OCI-LY7 (cell line): ENCODE measurements around the gene ARHGEF26. TPM values are rescaled to one million over a fixed set of nuclear protein-coding genes. Genes with fewer than 3 reads are reported as not detected.

Source experiments
- BruUV-seq: library from RNA; stranded (reverse); fragments of 400-500 nt; replicated peaks from 2 replicates; lab custom pipeline; 2021; lab: Mats Ljungman, UMichigan
- CTCF ChIA-PET: fragments of 300-600 bp; sonication (Branson Sonifier 250); formaldehyde crosslinking; loops from one replicate; lab custom pipeline; 2022; ENCODE audit warnings: antibody characterized with exemption; ENCODE audit not compliant: unreplicated experiment; lab: Charles Lee
- POLR2A ChIA-PET: fragments of 300-600 bp; sonication (Branson Sonifier 250); formaldehyde crosslinking; loops from one replicate; lab custom pipeline; 2022; ENCODE audit warnings: antibody characterized with exemption; lab: Charles Lee
- DNase-seq: peaks from one replicate; pipeline ENCODE4 v3.0.0-alpha.2; 2015; ENCODE audit warnings: low spot score
- H2AFZ ChIP-seq: fragments of 200-600 bp; sonication (generic), shearing (Covaris generic); 2 replicates; pipeline ENCODE4 v1.6.1; 2014; ENCODE audit warnings: mild to moderate bottlenecking, antibody characterized with exemption, low read length, moderate library complexity
- H3K27ac ChIP-seq: fragments of 200-600 bp; sonication (generic); 2 replicates; pipeline ENCODE4 v1.5.1; 2014; ENCODE audit warnings: mixed run types, low read depth, mild to moderate bottlenecking, moderate library complexity, low read length, inconsistent platforms; ENCODE audit not compliant: poor library complexity, severe bottlenecking
- H3K36me3 ChIP-seq: fragments of 200-600 bp; sonication (generic); 2 replicates; pipeline ENCODE4 v1.6.1; 2014; ENCODE audit warnings: mild to moderate bottlenecking, antibody characterized with exemption, low read length, moderate library complexity, mixed read lengths; ENCODE audit not compliant: insufficient read depth
- H3K4me1 ChIP-seq: fragments of 200-600 bp; sonication (generic); 2 replicates; pipeline ENCODE4 v1.5.1; 2014; ENCODE audit warnings: mild to moderate bottlenecking, low read length; ENCODE audit not compliant: insufficient read depth, poor library complexity, severe bottlenecking
- H3K4me2 ChIP-seq: fragments of 200-600 bp; sonication (generic); 2 replicates; pipeline ENCODE4 v1.6.1; 2014; ENCODE audit warnings: mild to moderate bottlenecking, low read length
- H3K4me3 ChIP-seq: fragments of 200-600 bp; sonication (generic); 2 replicates; pipeline ENCODE4 v1.5.1; 2014; ENCODE audit warnings: mild to moderate bottlenecking, low read depth, low read length; ENCODE audit not compliant: poor library complexity, severe bottlenecking
- H3K79me2 ChIP-seq: fragments of 200-600 bp; sonication (generic); 2 replicates; pipeline ENCODE4 v1.6.1; 2016; ENCODE audit warnings: low read depth, mild to moderate bottlenecking, low read length, moderate library complexity, mixed read lengths; ENCODE audit not compliant: insufficient read depth
- H3K9me2 ChIP-seq: fragments of 200-600 bp; sonication (generic); 2 replicates; pipeline ENCODE4 v1.6.1; 2016; ENCODE audit warnings: mild to moderate bottlenecking, low read length, mixed read lengths; ENCODE audit not compliant: insufficient read depth
- H3K9me3 ChIP-seq: fragments of 200-600 bp; sonication (generic); 2 replicates; pipeline ENCODE4 v1.6.1; 2014; ENCODE audit warnings: mild to moderate bottlenecking, mixed run types, low read length, mixed read lengths
- H4K20me1 ChIP-seq: fragments of 200-600 bp; sonication (generic); 2 replicates; pipeline ENCODE4 v1.6.1; 2014; ENCODE audit warnings: mild to moderate bottlenecking, antibody characterized with exemption, low read length, moderate library complexity, mixed read lengths; ENCODE audit not compliant: insufficient read depth
- EZH2phosphoT487 ChIP-seq: fragments of 200-600 bp; sonication (generic); IDR thresholded peaks from 2 replicates; pipeline ENCODE4 v1.6.1; 2018; ENCODE audit warnings: low read depth, borderline replicate concordance, mild to moderate bottlenecking, mixed run types, antibody characterized with exemption, low read length, moderate library complexity, mixed read lengths
- intact Hi-C: fragments of 100-400 bp; cut with micrococcal nuclease; formaldehyde crosslinking; loops from one replicate; pipeline ENCODE4 v1.10.0; 2022; ENCODE audit not compliant: unreplicated experiment
- total RNA-seq, 2 experiments: library from RNA; depleted of rRNA in 1 of 2; stranded (reverse); fragments of >200 nt in 1 of 2; shearing (Covaris generic) in 1 of 2; gene quantifications; 2 replicates each; pipeline ENCODE4 v1.2.3, GENCODE V29; 2014 to 2022
- TF ChIP-seq, protein P1 (sequence below): fragments of 200-600 bp; sonication (generic); conservative IDR thresholded peaks from 2 replicates; pipeline ENCODE4 v1.5.1; 2014; ENCODE audit warnings: mild to moderate bottlenecking, antibody characterized with exemption, low read length, moderate library complexity, mixed read lengths

ARHGEF26 gene
- total RNA-seq, 2 experiments from 2014 or later = 0.11 to 0.35 TPM

DNA sequence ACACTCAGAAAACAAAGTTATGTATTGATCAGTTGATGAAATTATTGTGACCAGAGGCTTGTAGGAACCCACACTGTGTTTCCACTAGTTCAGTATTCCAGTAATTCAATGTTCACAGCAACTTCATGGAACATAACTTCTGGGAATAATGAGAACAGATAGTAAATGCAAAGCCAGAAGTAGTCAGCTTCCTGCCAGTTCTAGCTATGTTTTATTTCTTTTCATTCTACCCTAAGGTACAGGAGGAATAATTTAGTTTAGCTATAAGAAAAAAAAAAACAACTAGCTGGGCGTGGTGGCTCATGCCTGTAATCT, 48.6 kb downstream of the ARHGEF26 start:
- no peak for DNase-seq
- POLR2A ChIA-PET = interaction anchor here (0.5 to 1.0 kb wide), 2 partner anchors 35 to 916 kb away, joined by 3 read pairs; no protein-coding TSS in a partner anchor
- Histone ChIP-seq H3K4me2 (no peak overlapping the region), H3K27ac (no peak overlapping the region), H3K4me3 (no peak overlapping the region), H3K4me1 (no peaks in the 10 kb centered on the region), H3K36me3 (no peaks in the 10 kb centered on the region), H3K79me2 (no peaks in the 10 kb centered on the region), H2AFZ (no peak overlapping the region), H4K20me1 (no peaks in the 10 kb centered on the region), H3K9me3 (no peaks in the 10 kb centered on the region), H3K9me2 (no peaks in the 10 kb centered on the region)
- intact Hi-C loops = no loop called here
- BruUV-seq = no TSS peak
- CTCF ChIA-PET = no interaction called here
- TF ChIP-seq, protein P1, sequence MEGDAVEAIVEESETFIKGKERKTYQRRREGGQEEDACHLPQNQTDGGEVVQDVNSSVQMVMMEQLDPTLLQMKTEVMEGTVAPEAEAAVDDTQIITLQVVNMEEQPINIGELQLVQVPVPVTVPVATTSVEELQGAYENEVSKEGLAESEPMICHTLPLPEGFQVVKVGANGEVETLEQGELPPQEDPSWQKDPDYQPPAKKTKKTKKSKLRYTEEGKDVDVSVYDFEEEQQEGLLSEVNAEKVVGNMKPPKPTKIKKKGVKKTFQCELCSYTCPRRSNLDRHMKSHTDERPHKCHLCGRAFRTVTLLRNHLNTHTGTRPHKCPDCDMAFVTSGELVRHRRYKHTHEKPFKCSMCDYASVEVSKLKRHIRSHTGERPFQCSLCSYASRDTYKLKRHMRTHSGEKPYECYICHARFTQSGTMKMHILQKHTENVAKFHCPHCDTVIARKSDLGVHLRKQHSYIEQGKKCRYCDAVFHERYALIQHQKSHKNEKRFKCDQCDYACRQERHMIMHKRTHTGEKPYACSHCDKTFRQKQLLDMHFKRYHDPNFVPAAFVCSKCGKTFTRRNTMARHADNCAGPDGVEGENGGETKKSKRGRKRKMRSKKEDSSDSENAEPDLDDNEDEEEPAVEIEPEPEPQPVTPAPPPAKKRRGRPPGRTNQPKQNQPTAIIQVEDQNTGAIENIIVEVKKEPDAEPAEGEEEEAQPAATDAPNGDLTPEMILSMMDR = no peak
- no peak for TF ChIP-seq EZH2phosphoT487

DNA sequence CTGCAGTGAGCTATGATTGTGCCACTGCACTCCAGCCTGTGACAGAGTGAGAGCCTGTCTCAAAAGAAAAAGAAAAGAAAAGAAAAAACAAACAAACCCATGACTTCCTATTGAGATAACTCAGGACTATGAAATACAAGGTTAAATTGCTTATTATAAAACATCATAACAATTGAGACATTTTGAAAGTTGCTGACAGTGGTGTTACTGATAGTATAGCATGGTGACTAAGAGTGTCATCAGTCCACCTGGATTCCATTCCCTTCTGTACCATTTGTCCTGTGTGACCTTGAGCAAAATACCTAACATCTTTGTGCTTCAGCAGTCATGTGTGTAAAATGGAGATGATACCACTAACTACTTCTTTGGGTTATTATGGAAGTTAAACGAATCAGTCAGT, 49.1 kb downstream of the ARHGEF26 start:
- no peak for DNase-seq

DNA sequence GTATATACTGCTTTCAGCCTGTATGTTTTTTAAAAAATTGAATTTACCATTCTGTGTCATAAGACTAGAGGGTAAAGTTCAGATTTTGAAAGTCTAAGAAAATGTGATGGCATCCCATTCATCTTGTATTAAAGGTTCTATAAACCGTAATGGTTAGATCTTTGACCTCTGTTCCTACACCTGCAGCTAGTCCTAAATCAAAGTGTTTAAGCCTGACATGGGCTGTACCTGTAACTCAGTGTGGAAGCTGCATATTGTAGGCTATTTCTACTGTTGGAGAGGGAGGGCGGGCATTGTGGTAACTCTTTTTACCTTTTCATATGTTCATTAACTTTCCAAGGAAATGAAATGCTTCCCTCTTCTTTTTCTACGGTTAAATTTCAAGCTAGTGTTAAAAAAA, 53.9 kb downstream of the ARHGEF26 start:
- Histone ChIP-seq H2AFZ (no peak overlapping the region), H3K9me2 (no peaks in the 10 kb centered on the region), H3K36me3 (no peaks in the 10 kb centered on the region), H3K9me3 (no peaks in the 10 kb centered on the region), H3K27ac (no peak overlapping the region), H3K4me1 (no peaks in the 10 kb centered on the region), H4K20me1 (no peaks in the 10 kb centered on the region), H3K4me2 (no peak overlapping the region), H3K4me3 (no peak overlapping the region), H3K79me2 (no peaks in the 10 kb centered on the region)
- intact Hi-C loops = no loop called here
- POLR2A ChIA-PET = no interaction called here
- TF ChIP-seq, protein P1 = no peak
- TF ChIP-seq EZH2phosphoT487 = no peak
- no peak for DNase-seq
- CTCF ChIA-PET = no interaction called here
- no TSS peak for BruUV-seq

More for the DNA sequence above, 49.1 kb downstream of the ARHGEF26 start:
- H3K27ac ChIP-seq = no peak overlapping the region
- no peaks in the 10 kb centered on the region for H3K9me2 ChIP-seq
- no peaks in the 10 kb centered on the region for H3K4me1 ChIP-seq
- no peak overlapping the region for H3K4me3 ChIP-seq
- H3K36me3 ChIP-seq = no peaks in the 10 kb centered on the region
- H2AFZ ChIP-seq = no peak overlapping the region
- H3K79me2 ChIP-seq = no peaks in the 10 kb centered on the region
- H3K4me2 ChIP-seq = no peak overlapping the region
- TF ChIP-seq, protein P1 = no peak
- no peak for TF ChIP-seq EZH2phosphoT487
- H3K9me3 ChIP-seq = no peaks in the 10 kb centered on the region
- ChIA-PET POLR2A (interaction anchor here (0.5 to 0.6 kb wide), 2 partner anchors 34 to 916 kb away, joined by 3 to 5 read pairs; no protein-coding TSS in a partner anchor), CTCF (no interaction called here)
- no TSS peak for BruUV-seq
- H4K20me1 ChIP-seq = no peaks in the 10 kb centered on the region
- intact Hi-C loops = no loop called here
